HAP-1 (cell line): ENCODE measurements around the gene PCNX1.
"Not testable (repeated sequence)": the region's sequence is repeated elsewhere in the genome, so short reads cannot be mapped to it uniquely, and the experiment has no call there.

ENCODE experiments used
- DNase-seq, 2 experiments: peaks; one replicate each; pipeline ENCODE4 v3.0.0-alpha.2; 2016 to 2020; ENCODE audit warnings: low spot score in 2 of 2
- H3K27me3 ChIP-seq: fragments of 250-450 bp; sonication (Bioruptor Pico); 2 replicates; pipeline ENCODE4 v1.5.1; 2020; ENCODE audit warnings: low read depth, mild to moderate bottlenecking, moderate library complexity
- H3K36me3 ChIP-seq: fragments of 250-450 bp; sonication (Bioruptor Pico); replicated peaks from 2 replicates; pipeline ENCODE4 v1.5.1; 2020; ENCODE audit warnings: mild to moderate bottlenecking
- H3K4me1 ChIP-seq: fragments of 250-450 bp; sonication (Bioruptor Pico); 2 replicates; pipeline ENCODE4 v1.5.1; 2020; ENCODE audit warnings: mild to moderate bottlenecking
- H3K4me3 ChIP-seq: fragments of 250-450 bp; sonication (Bioruptor Pico); 2 replicates; pipeline ENCODE4 v1.5.1; 2020; ENCODE audit warnings: mild to moderate bottlenecking, moderate library complexity
- H3K9me3 ChIP-seq: fragments of 250-450 bp; sonication (Bioruptor Pico); 2 replicates; pipeline ENCODE4 v1.5.1; 2020; ENCODE audit warnings: mild to moderate bottlenecking, moderate library complexity
- in situ Hi-C: fragments of 300-500 bp; cut with MboI; formaldehyde crosslinking; loops from 3 replicates; pipeline ENCODE4 v1.14.3; 2020; ENCODE audit warnings: low sequenced_read_pairs, inconsistent platforms, mixed read lengths

PCNX1 gene

GRCh38 chr14:70915415-70915814, 8.2 kb downstream of the PCNX1 start:
- in situ Hi-C loops: no loop called here
- H3K4me3 ChIP-seq: no peak overlapping the region
- H3K36me3 ChIP-seq: peaks cover 20% of the 10 kb centered on the region; the same call in 1 of the 2 replicates
- DNase-seq: no peak
- H3K9me3 ChIP-seq: no peaks in the 10 kb centered on the region
- no peaks in the 10 kb centered on the region for H3K27me3 ChIP-seq
- peaks cover 11% of the 10 kb centered on the region for H3K4me1 ChIP-seq

DNA sequence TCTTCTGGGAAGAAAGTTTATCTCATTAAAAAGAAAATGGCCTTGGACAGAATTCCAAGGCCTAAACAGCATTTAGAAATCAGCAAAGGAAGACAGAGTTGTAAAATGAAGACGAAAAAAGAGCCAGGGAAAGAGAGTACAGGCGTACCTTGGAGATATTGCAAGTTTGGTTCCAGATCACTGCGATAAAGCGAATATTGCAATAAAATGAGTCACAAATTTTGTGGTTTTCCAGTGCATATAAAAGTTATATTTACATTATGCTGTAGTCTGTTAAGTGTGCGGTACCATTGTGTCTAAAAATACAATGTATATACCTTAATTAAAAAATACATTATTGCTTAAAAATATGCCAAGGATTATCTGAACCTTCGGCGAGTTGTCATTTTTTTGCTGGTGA, 9.0 kb downstream of the PCNX1 start:
- in situ Hi-C loops: no loop called here
- H3K36me3 ChIP-seq: peaks cover 20% of the 10 kb centered on the region; the same call in 1 of the 2 replicates
- H3K4me1 ChIP-seq: peaks cover 6% of the 10 kb centered on the region; the same call in 1 of the 2 replicates
- no peaks in the 10 kb centered on the region for H3K27me3 ChIP-seq
- H3K9me3 ChIP-seq: no peaks in the 10 kb centered on the region
- H3K4me3 ChIP-seq: no peak overlapping the region
- no peak for DNase-seq

DNA sequence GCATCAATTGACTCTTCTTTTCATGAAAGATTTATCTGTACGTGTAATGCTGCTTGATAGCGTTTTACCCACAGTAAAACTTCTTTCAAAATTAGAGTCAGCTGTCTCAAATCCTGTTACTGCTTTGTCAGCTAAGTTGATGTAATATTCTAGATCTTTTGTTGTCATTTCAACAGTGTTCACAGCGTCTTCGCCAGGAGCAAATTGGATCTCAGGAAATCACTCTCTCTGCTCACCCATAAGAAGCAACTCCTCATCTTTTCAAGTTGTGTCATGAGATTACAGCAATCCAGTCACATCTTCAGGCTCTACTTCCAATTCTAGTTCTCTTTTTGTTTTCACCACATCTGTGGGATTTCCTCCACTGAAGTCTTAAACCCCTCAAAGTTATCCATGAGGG, 9.5 kb downstream of the PCNX1 start:
- in situ Hi-C loops: no loop called here

DNA sequence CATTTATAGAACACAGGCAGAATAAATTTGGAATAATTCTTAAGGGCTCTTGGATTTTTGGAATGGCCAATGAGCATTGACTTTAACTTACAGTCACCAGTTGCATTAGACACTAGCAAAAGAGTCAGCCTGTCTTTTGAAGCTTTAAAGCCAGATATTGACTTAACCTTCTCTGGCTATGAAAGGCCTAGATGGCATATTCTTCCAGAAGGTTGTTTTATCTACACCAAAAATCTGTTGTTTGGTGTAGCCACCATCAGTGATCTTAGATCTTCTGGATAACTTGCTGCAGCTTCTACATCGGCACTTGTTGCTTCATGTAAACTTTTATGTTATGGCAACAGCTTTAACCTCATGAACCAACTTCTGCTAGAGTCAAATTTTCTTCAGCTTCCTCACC, 10.4 kb downstream of the PCNX1 start:
- Histone ChIP-seq H3K36me3 (peaks cover 17% of the 10 kb centered on the region; the same call in 1 of the 2 replicates), H3K4me1 (peaks cover 4% of the 10 kb centered on the region; the same call in 1 of the 2 replicates), H3K27me3 (no peaks in the 10 kb centered on the region), H3K4me3 (no peak overlapping the region), H3K9me3 (no peaks in the 10 kb centered on the region)
- in situ Hi-C loops: no loop called here
- DNase-seq: no peak

More for the DNA sequence above, 9.5 kb downstream of the PCNX1 start:
- Histone ChIP-seq H3K4me1 (peaks cover 6% of the 10 kb centered on the region; the same call in 1 of the 2 replicates), H3K27me3 (no peaks in the 10 kb centered on the region), H3K36me3 (peaks cover 17% of the 10 kb centered on the region; the same call in 1 of the 2 replicates), H3K9me3 (no peaks in the 10 kb centered on the region), H3K4me3 (no peak overlapping the region)
- no peak for DNase-seq

DNA sequence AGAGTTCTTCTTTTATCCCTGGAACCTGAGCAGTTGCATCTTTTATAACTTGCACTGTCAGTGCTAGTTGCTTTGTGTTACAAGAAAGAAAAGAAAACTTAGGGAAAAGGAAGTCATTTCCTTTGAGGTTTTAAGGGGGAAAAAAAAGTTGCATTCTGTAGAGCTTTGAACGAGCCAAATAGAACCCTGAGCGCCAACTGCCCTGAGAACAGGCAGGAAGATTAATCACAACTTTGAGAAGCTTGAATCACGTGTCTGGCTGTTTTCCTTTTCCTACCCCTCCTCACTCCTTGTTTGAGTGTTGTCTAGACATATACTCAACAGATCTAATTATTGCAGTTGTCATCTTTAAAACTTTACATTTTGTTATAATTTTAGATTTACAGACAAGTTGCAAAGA, 12.5 kb downstream of the PCNX1 start:
- in situ Hi-C loops: no loop called here
- Histone ChIP-seq H3K9me3 (no peaks in the 10 kb centered on the region), H3K36me3 (peaks cover 16% of the 10 kb centered on the region; the same call in 1 of the 2 replicates), H3K27me3 (no peaks in the 10 kb centered on the region), H3K4me3 (no peak overlapping the region), H3K4me1 (peaks cover 4% of the 10 kb centered on the region; the same call in 1 of the 2 replicates)
- no peak for DNase-seq

- Histone ChIP-seq H3K4me1 (peaks cover 4% of the 10 kb centered on the region; the same call in 1 of the 2 replicates), H3K36me3 (peaks cover 10% of the 10 kb centered on the region; the same call in 1 of the 2 replicates), H3K27me3 (no peaks in the 10 kb centered on the region), H3K9me3 (no peaks in the 10 kb centered on the region), H3K4me3 (no peak overlapping the region)
- in situ Hi-C loops: no loop called here
- no peak for DNase-seq
These were observed 13.3 kb downstream of the PCNX1 start for GRCh38 chr14:70920608-70921007.

DNA sequence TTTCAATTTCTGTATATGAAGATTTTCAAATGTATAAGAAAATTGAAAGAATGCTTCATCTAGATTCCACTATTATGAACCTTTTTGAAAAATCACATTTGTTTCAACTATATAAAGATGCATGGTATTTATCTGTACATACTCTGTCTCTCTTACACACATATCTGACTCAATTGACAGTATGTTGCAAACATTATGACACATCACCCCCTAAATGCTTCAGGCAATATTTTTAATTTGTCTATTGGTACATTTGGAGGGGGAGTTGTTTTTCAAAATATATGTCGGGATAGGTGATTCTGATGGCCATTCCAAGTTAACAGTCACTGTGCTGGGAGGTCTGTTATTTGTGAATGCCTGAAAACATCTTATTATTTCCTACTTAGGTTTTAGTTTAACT, 14.4 kb downstream of the PCNX1 start:
- Histone ChIP-seq H3K36me3 (peaks cover 6% of the 10 kb centered on the region; the same call in 1 of the 2 replicates), H3K9me3 (no peaks in the 10 kb centered on the region), H3K27me3 (no peaks in the 10 kb centered on the region), H3K4me3 (no peak overlapping the region), H3K4me1 (peaks cover 4% of the 10 kb centered on the region; the same call in 1 of the 2 replicates)
- DNase-seq: no peak
- in situ Hi-C loops: no loop called here

GRCh38 chr14:70924521-70924920, 17.3 kb downstream of the PCNX1 start:
- Histone ChIP-seq H3K4me1 (no peaks in the 10 kb centered on the region), H3K4me3 (no peak overlapping the region), H3K36me3 (no peaks in the 10 kb centered on the region), H3K27me3 (no peaks in the 10 kb centered on the region), H3K9me3 (no peaks in the 10 kb centered on the region)
- no peak for DNase-seq
- in situ Hi-C loops: no loop called here

GRCh38 chr14:70926235-70926830, 19.1 kb downstream of the PCNX1 start:
- H3K9me3 ChIP-seq: no peaks in the 10 kb centered on the region
- no peaks in the 10 kb centered on the region for H3K4me1 ChIP-seq
- H3K4me3 ChIP-seq: no peak overlapping the region
- H3K27me3 ChIP-seq: no peaks in the 10 kb centered on the region
- DNase-seq: no peak
- in situ Hi-C loops: no loop called here
- no peaks in the 10 kb centered on the region for H3K36me3 ChIP-seq

GRCh38 chr14:70931008-70931407, 23.7 kb downstream of the PCNX1 start:
- peaks cover 3% of the 10 kb centered on the region; the same call in 1 of the 2 replicates for H3K36me3 ChIP-seq
- in situ Hi-C loops: no loop called here
- DNase-seq: no peak
- H3K4me3 ChIP-seq: no peak overlapping the region
- peaks cover 4% of the 10 kb centered on the region; the same call in 1 of the 2 replicates for H3K4me1 ChIP-seq
- H3K9me3 ChIP-seq: no peaks in the 10 kb centered on the region
- H3K27me3 ChIP-seq: no peaks in the 10 kb centered on the region

GRCh38 chr14:70934084-70934483, 26.8 kb downstream of the PCNX1 start:
- Histone ChIP-seq H3K36me3 (peaks cover 3% of the 10 kb centered on the region), H3K27me3 (no peaks in the 10 kb centered on the region), H3K4me1 (peaks cover 4% of the 10 kb centered on the region; the same call in 1 of the 2 replicates), H3K9me3 (no peaks in the 10 kb centered on the region), H3K4me3 (no peak overlapping the region)
- no peak for DNase-seq
- in situ Hi-C loops: no loop called here

DNA sequence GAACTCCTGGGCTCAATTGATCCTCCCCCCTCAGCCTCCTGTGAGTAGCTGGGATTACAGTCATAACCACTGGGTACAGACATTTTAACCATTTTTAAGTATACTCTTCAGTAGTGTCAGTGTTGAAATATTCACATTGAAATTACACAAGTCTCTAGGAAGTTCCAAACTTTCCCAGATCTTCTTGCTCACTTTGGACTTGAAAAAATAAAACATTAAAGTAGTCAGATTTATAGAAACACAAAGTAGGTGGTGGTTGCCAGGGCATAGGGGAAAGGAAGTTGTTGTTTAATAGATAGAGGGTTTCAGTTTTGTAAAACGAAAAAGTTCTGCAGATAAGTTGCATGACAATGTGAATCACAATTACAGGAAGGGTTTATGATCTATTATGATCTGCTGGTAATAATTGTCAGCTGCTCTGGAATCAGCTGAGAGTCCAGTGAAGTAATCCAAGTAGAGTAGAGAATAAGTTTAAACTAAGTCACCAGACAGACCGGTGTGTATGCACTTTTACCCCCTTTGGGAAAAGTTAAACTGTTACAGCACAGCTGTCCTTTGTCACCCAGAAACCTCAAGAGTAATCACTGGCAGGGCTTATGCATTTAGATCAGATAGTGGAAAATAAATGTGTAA, 27.4 kb downstream of the PCNX1 start:
- Histone ChIP-seq H3K9me3 (no peaks in the 10 kb centered on the region), H3K36me3 (peaks cover 3% of the 10 kb centered on the region), H3K27me3 (no peaks in the 10 kb centered on the region), H3K4me3 (no peak overlapping the region), H3K4me1 (peaks cover 4% of the 10 kb centered on the region; the same call in 1 of the 2 replicates)
- DNase-seq: no peak
- in situ Hi-C loops: no loop called here

DNA sequence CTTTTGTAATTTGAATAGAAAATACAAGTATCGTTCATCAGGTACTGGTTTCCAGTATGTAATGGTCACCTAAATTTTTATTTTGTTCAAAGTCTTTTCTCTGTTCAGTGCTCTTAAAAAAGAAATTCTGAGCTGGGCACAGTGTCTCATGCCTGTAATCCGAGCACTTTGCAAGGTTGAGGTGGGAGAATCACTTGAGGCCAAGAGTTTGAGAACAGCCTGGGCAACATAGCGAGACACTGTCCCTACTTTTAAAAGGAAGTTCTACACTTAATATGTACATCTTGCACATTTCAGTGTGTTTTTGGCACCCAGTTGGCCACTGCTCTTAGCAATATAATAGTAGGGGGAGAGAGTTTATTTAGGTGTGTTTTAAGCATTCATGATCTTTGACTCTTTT, 27.9 kb downstream of the PCNX1 start:
- peaks cover 3% of the 10 kb centered on the region for H3K36me3 ChIP-seq
- H3K27me3 ChIP-seq: no peaks in the 10 kb centered on the region
- in situ Hi-C loops: no loop called here
- no peaks in the 10 kb centered on the region for H3K9me3 ChIP-seq
- peaks cover 4% of the 10 kb centered on the region; the same call in 1 of the 2 replicates for H3K4me1 ChIP-seq
- DNase-seq: no peak
- no peak overlapping the region for H3K4me3 ChIP-seq

GRCh38 chr14:70939693-70940092, 32.4 kb downstream of the PCNX1 start:
- H3K4me1 ChIP-seq, in situ Hi-C loops, H3K36me3 ChIP-seq, DNase-seq, H3K4me3 ChIP-seq, H3K27me3 ChIP-seq: not testable (repeated sequence)
- peaks cover 15% of the 10 kb centered on the region for H3K9me3 ChIP-seq
